ENCODE data around the gene KCNS3.

DNA sequence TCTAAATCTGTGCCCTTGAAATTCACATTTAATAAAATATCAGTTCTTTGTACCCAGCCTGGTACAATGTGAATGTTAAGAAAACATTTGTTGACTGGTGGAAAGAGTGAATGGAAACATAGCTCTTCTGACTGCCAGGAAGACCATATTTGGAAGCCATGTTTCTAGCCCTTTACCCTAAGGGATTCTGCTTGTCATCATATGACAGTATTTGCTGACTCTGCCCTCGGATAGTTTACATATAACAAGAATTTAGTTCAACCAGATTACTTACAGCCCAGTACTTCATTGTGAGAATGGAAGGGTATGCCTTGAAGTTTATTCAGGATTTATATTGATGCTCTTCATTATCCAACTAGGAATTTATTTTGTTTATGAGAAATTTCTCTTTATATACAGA lies 13.8 kb upstream of the KCNS3 start:
- TF ChIP-seq, protein P1, sequence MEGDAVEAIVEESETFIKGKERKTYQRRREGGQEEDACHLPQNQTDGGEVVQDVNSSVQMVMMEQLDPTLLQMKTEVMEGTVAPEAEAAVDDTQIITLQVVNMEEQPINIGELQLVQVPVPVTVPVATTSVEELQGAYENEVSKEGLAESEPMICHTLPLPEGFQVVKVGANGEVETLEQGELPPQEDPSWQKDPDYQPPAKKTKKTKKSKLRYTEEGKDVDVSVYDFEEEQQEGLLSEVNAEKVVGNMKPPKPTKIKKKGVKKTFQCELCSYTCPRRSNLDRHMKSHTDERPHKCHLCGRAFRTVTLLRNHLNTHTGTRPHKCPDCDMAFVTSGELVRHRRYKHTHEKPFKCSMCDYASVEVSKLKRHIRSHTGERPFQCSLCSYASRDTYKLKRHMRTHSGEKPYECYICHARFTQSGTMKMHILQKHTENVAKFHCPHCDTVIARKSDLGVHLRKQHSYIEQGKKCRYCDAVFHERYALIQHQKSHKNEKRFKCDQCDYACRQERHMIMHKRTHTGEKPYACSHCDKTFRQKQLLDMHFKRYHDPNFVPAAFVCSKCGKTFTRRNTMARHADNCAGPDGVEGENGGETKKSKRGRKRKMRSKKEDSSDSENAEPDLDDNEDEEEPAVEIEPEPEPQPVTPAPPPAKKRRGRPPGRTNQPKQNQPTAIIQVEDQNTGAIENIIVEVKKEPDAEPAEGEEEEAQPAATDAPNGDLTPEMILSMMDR (IDR thresholded peaks at IDR 0.05; ENCODE audit: low read depth, low read length, poor library complexity, severe bottlenecking), result no peak
- no peak for TF ChIP-seq EZH2phosphoT487 (IDR thresholded peaks at IDR 0.05; ENCODE audit: borderline replicate concordance, low read length)

Data from DOHH2 (cell line).